Limb (tissue), 2 donors: ENCODE measurements around the gene EEIG2.
"Not testable (repeated sequence)": the region's sequence is repeated elsewhere in the genome, so short reads cannot be mapped to it uniquely, and the experiment has no call there.

ENCODE experiments used
- DNase-seq, 2 donors: peaks; one replicate each; pipeline ENCODE4 v3.0.0-alpha.2; 2016; ENCODE audit errors: extremely low spot score in 2 of 2

The EEIG2 gene

DNA sequence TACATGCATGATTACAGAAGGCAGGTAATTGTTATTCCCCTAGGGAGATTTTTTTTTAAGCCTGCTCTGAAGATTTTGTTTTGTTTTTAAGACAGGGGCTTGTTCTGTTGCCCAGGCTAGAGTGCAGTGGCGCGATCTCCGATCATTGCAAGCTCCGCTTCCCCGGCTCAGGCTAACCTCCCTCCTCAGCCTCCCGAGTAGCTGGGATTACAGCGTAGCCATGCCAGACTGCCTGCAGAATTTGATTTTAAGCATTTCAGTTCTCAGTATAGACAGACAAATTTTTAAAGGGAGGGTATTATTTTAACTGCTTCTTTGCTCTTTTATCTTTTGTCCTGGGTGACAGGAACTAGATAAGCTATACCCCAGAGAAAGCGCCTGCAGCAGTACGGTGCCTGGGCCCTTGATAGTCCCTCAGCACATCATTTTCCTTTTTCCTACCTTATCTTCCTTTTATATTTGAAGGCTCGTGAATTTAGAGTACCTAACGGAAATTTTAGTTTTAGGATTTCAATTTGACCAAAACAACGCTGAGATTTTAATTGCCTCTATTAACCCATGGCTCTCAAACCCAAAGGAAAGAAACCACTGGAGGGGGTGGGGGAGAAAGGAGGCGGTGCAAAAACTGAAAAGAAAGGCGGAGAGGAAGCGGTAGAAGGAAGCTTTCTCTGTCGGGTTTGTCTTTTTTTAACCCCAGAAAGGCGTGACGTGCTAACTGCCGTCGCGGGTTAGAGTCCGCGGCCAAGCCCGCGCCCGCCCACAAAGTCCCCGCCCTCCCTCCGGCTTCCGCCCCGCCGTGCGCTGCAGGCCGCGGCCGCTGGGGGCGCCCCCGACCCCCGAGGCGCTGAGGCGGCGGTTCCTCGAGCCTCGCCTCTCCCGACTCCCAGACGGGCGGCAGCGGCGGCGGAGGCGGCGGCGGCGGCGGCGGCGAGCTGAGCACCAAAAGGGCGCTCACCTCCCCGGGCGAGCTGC lies at the start of gene EEIG2:
Gene EEIG2 (plus strand): TSS at position 886 of the 972 bp plus-strand sequence. CDS start 329 bp downstream, outside the sequence.
- peak; percentile 90 to 94 for DNase-seq

DNA sequence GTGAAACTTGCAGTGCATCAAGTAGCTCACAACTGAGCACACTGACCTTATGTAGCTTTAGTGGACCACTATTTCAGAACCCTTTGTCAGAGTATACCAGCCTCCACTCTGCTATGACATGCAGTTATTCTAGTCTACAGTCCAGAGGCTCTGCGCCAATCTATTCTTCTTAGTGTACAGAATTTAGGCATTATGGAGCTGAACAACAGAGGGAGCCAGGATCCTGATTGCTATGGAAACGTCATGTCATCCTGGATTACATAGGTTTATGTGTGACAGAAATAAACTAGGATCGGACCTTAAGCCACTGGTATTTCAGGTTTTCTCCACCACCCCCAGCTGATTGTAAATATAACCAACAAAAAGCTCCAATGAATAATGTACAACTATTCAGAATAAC lies 48.1 kb upstream of the EEIG2 start:
- DNase-seq: no peak

DNA sequence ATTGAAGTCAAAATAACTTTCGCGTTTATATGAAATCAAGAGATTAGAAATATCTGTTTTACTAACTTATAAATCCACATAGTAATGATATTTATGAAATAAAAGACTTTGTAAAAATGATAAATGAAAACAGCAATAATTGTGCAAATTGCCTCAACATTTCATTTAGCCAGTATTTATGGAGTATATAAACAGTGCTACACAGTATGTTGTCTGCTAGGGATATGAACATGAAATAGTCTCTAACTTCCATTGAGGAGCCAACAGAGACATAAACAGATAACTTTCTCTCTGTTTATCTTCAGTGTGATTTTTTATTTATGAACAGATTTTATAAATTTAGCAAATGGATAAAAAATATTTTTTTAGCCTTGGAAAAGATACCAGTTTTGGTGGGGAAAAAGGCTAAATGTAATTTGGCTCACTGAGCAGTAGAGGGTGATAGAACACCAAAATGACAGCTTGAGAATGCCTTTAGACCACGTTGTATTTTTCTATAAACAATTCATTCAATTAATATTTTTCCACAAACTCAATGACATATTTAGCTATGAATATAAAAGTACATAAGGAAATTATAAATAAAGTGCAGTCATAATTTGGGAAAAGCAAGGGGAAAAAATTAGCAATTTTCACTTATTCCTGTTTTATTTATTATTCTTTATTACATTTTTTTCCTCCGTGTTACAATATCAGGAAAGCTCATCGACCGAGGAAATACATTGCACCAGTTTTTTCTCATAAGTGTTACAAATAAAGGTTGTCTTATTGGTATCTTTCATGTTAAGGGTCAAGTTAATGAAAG lies 47.5 kb upstream of the EEIG2 start:
- DNase-seq: peak in 1 of 2 donors; percentile 72

DNA sequence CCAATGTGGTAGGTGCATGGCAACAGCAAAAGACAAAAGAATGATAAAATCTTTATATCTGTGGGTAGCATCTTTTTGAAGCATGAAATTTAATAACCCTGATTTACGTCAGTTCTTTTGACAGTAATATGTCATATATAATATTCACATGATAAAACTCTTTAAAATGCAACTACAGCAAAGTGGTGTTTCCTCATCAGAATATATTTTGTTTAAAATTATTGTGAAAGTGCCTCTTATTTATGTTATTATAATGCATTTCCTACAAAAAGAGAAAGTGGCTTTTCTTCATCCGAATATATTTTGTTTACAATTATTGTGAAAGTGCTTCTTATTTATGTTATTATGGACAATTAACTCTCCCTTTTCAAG lies 46.9 kb upstream of the EEIG2 start:
- DNase-seq: no peak

DNA sequence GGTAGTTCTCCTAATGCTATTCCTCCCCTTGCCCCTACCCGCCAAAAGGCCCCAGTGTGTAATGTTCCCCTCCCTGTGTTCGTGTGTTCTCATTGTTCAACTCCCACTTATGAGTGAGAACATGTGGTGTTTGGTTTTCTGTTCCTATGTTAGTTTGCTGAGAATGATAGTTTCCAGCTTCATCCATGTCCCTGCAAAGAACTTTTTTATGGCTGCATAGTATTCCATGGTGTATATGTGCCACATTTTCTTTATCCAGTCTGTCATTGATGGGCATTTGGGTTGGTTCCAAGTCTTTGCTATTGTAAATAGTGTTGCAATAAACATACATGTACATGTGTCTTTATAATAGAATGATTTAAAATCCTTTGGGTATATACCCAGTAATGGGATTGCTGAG lies 46.0 kb upstream of the EEIG2 start:
- DNase-seq: not testable (repeated sequence)

DNA sequence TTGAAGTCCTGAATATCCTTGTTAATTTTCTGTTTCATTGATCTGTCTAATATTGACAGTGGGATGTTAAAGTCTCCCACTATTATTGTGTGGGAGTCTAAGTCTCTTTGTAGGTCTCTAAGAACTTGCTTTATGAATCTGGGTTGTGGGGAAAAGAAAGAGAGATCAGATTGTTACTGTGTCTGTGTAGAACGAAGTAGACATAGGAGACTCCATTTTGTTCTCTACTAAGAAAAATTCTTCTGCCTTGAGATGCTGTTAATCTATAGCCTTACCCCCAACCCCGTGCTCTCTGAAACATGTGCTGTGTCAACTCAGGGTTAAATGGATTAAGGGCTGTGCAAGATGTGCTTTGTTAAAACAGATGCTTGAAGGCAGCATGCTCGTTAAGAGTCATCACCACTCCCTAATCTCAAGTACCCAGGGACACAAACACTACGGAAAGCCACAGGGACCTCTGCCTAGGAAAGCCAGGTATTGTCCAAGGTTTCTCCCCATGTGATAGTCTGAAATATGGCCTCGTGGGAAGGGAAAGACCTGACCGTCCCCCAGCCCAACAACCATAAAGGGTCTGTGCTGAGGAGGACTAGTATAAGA lies 42.5 kb upstream of the EEIG2 start:
- DNase-seq: not testable (repeated sequence)

DNA sequence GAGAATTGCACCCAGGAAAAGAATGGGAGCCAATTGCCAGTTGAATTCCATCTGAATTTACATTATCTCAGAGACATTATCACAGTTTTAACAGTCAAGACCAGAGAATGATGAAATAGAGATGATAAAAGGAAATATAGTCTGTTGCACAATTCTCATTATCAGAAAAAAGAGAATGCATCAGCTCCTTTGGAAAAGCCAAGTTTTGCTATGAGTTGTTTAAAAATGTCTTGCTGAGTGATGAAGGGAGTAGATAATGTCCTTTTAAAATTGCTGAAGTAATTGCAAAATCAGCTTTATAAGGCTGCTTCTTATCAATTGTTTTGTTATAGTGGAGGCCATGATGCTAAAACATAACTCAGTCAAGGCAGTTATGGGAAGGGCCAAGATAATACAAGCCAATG lies 37.9 kb upstream of the EEIG2 start:
- DNase-seq: no peak

DNA sequence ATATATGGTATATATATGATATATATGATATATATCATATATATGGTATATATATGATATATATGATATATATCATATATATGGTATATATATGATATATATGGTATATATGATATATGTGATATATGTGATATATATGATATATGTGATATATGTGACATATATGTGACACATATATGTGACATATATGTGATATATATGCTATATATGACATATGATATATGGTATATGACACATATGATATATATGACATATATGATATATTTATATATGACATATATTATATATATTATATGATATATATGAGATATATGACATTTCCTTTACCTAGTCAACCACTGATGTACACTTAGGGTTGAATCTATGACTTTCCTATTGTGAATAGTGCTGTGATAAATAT lies 36.1 kb upstream of the EEIG2 start:
- no peak for DNase-seq

DNA sequence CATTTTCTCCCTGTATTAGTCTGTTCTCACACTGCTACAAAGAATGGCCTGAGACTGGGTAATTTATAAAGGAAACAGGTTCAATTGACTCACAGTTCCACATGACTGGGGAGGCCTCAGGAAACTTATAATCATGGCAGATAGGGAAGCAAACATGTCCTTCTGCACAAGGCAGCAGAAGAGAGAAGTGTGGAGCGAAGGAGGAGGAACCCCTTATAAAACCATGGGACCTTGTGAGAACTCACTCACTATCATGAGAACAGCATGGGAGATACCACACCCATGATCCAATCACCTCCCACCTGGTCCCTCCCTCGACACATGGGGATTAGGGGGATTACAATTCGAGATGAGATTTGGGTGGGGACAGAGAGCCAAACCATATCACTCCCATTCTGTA lies 35.2 kb upstream of the EEIG2 start:
- no peak for DNase-seq

DNA sequence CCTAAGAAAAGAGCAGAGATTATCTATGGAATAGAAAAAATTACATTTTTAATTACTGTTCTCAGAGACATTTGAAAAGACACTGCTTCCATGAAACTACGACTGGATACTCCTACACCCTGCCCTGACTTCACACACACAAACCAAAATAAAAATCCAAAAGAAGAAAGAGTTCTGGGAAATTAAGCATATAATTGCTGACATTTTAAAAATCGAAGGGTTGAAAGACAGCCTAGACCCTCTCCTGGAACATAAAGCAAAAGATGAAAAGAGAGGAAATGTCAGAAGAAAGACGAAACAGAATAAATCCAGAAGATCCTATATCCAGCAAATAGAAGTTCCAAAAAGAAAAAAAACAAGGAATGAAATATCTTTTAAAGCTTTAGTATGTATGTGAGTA lies 32.8 kb upstream of the EEIG2 start:
- no peak for DNase-seq

DNA sequence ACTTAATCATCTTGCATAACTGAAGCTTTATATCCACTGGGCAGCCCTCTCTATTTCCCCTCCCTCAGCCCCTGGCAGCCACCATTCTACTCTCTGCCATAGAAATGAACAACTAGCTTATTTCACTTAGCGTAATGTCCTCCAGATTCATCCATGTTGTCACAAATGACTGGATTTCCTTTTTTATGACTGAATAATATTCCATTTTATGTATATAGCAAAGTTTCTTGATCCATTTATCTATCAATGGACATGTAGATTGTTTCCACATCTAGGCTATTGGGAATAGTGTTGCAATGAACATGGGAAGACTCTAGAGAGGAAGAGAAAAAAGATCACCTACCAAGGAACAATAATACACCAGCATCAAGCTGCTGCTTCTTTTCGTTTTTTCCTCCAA lies 32.1 kb upstream of the EEIG2 start:
- no peak for DNase-seq

DNA sequence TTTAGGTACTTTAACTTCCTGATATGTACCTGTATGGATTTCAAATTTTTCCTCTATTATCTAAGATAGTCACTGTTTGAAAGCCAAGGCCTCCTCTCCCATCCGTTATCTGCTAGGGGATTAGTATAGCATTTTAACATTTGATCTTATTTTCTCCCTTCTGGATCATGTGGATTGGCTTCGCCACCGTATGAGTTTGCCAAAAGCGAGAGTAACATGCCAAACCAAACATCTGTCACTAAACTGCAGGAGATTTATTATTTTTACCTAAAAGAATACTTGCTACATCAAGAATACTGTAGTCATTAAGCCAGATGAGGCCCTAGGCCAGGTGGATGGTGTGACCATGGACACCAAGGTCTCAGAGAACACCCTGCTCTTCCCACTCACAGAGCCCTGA lies 28.5 kb upstream of the EEIG2 start:
- no peak for DNase-seq

DNA sequence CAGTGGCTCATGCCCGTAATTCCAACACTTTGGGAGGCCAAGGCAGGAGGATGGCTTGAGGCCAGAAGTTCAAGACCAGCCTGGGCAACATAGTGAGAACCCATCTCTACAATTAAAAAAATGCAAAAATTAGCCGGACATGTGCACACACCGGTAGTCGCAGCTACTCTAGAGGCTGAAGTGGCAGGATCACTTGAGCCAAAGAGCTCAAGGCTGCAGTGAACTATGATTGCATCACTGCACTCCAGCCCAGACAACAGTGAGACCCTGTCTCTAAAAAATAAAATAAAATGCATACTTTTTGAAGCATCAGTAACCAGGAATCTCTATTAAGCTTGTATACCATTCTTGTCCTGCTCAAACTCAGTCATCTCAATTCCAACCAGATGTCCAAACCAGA lies 27.2 kb upstream of the EEIG2 start:
- no peak for DNase-seq

DNA sequence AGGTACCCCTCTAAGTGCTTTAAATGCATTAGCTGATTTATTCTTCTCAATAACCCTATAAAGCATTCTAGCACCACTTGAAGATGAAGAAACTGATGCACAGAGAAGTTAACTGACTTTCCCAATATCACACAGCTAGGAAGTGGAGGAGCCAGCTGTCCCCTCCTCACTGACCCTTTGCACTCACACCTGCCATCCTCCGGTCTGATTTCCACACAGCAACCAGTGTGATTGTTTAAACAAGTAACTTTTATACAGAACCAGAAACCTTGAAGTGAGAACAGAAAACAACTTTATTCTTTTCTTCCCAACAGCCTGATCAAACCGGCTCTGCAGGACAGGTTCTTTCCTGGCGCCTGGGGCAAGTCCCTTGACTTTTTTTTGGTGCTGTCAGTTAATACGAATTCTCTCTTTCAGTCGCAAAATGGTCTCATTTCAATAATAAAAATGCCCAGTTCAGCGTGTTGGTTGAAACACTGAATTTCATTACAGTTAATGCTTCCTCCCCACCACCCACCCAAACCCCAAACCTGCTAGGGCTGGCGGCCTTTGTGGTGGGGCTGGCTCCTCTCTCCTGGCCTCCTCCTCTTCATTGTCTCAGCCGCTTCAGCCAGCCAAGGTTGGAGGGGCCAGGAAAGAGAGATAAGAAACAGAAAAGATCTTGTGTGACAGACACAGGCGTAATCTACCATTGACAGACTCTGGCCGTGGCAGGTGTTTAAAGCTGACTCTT lies 26.4 kb upstream of the EEIG2 start:
- no peak for DNase-seq

DNA sequence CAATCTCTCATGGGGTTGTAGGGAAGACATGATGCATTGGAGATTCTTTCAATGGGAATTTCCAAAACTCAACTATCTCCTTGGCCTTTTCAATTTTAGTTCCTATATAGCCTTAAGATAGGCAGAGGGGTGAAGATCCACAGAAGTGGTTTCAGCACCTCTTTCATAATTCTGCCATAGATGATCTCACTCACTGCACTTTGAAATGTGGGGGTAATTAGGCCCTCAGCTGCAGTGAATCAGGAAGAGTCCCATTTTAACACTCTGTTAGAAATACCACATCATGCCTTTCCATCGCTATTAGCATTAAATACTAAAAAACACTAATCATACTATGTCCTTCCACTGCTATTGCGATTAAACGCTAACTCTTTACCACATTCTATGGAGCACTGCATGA lies 25.1 kb upstream of the EEIG2 start:
- no peak for DNase-seq

DNA sequence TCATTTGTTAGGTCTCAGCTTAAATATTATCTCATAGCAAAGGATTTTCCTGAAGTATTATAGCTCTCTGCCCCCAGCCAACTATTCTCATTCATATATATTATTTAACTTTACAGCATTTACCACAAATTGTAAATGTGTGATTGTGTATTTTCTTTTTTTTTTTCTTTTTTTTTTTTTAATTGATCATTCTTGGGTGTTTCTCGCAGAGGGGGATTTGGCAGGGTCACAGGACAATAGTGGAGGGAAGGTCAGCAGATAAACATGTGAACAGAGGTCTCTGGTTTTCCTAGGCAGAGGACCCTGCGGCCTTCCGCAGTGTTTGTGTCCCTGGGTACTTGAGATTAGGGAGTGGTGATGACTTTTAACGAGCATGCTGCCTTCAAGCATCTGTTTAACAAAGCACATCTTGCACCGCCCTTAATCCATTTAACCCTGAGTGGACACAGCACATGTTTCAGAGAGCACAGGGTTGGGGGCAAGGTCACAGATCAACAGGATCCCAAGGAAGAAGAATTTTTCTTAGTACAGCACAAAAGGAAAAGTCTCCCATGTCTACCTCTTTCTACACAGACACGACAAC lies 24.5 kb upstream of the EEIG2 start:
- not testable (repeated sequence) for DNase-seq

DNA sequence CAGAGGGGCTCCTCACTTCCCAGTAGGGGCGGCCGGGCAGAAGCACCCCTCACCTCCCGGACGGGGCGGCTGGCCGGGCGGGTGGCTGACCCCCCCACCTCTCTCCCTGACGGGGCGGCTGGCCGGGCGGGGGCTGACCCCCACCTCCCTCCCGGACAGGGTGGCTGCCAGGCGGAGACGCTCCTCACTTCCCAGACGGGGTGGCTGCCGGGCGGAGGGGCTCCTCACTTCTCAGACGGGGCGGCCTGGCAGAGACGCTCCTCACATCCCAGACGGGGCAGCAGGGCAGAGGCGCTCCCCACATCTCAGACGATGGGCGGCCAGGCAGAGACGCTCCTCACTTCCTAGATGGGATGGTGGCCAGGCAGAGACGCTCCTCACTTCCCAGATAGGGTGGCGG lies 23.9 kb upstream of the EEIG2 start:
- DNase-seq: not testable (repeated sequence)

DNA sequence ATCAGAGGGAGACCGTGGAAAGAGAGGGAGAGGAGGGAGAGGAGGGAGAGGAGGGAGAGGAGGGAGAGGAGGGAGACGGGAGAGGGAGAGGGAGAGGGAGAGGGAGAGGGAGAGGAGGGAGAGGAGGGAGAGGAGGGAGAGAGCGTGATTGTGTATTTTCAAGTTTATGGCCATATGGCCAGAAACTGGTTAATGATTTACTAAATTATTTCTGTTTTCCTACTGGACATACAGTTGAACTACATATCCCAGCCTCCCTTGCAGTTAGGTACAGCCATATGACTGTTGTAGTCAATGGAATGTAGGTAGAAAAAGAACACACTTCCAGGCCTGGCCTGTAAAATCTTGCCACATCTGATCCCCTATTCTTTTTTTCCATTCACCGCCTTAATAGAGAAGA lies 23.1 kb upstream of the EEIG2 start:
- not testable (repeated sequence) for DNase-seq

DNA sequence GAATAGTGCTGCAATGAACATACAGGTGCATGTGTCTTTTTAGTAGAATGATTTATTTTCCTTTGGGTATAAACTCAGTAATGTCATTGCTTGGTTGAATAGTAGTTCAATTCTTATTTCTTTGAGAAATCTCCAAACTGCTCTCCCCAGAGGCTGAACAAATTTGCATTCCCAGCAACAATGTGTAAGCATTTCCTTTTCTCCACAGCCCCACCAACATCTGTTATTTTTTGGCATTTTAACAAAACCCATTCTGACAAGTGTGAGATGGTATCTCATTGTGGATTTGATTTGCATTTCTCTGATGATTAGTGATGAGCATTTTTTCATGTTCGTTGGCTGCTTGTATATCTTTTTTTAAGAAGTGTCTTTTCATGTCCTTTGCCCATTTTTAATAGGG lies 21.9 kb upstream of the EEIG2 start:
- peak in 1 of 2 donors; percentile 13 for DNase-seq

DNA sequence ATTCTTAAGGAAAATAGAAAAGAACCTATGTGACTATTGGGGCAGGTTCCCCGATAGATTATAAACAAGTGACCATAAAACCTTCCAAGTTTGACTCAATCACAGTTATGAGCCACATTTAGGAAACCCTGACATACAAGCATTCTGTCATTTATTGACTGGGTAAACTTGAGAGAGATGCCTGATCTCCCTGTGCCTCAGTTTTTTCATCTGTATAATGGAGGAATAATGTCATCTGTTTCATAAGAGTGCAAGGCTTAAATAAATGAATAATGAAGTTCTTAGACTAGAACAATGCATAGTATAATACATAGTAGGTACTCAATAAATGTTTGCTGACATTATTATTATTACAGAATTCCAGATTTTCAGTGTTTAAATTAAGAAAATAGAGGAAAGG lies 18.9 kb upstream of the EEIG2 start:
- no peak for DNase-seq

DNA sequence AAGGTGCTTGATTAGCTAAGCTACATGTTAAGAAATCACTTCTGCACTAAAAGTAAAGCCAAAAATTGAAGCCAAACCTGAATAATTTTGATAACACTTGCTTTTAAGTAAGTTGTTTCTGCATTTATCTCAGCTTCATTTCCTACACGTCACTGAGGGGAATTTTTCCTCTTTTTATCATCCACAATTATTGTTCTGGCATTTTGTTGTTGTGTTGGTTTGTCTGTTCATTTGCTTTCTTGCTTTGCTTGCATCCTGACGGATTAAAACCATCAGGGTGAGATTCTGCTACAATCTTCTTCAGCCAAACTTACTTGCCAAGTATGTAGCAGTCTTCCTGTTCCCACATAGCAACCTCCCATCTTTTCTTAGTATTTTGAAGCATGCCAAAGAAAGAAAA lies 18.0 kb upstream of the EEIG2 start:
- DNase-seq: no peak
